HG02763 (cell line): Measurements from ENCODE around the gene TPM1.

Experiments
- ATAC-seq: cut with Tn5 transposase; IDR thresholded peaks from one replicate; pipeline ENCODE4 v1.9.1; 2021; ENCODE audit warnings: mild to moderate bottlenecking, moderate library complexity; ENCODE audit not compliant: unreplicated experiment

TPM1 gene

DNA sequence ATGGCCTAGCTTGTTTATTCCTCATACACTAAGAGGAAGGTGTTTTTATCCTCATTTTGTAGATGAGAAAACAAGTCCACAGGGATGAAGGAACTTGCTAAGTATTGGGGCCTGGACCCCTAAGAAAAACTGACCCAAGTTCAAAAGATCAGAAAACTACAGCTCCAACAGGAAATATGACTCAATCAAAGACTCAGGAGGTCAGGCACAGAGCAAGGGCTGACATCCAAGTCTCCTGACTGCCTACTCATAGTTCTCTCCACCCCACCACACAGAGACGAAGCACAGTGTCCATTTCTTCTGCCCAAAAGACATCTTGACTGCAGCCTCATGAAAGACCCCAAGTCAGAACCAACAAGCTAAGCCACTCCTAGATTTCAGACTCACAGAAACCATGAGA lies 26.9 kb upstream of the TPM1 start:
- no peak for ATAC-seq

DNA sequence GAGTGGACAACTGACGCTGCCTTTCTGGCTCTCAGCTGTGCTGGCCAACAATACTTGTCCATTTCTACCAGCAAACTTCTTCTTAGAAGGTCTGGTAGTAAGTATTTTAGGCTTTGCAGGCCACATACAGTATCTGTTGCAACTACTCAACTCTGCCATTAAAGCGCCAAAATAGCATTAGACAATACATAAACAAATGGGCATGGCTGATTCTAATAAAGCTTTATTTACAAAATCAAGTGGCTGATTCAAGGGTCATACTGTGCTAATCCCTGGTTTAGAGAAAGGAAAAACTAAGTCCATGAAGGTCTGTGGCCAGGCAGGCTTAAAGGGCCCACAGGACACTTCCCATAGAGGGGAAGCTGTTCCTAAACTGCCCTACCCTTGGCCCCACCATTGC lies 26.3 kb upstream of the TPM1 start:
- ATAC-seq = no peak

DNA sequence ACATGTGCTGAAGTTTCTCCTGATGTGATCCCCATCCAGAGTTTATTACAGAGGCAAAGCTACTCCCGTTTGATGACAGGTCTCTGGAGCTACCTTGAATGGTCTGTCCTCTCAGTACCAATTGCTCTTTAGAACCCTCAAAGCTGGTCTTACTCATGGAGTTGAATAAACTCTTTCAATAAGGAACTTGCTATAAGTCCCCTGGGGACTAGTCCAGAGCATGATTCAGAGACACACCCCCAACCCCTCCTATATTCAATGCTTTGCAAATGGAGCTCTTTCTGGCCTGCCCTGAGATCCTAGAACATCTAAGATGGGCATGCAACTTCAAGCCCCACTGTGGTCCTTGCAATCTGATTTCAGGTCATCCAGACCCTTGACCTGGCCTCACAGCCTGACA lies 23.9 kb upstream of the TPM1 start:
- ATAC-seq = no peak

DNA sequence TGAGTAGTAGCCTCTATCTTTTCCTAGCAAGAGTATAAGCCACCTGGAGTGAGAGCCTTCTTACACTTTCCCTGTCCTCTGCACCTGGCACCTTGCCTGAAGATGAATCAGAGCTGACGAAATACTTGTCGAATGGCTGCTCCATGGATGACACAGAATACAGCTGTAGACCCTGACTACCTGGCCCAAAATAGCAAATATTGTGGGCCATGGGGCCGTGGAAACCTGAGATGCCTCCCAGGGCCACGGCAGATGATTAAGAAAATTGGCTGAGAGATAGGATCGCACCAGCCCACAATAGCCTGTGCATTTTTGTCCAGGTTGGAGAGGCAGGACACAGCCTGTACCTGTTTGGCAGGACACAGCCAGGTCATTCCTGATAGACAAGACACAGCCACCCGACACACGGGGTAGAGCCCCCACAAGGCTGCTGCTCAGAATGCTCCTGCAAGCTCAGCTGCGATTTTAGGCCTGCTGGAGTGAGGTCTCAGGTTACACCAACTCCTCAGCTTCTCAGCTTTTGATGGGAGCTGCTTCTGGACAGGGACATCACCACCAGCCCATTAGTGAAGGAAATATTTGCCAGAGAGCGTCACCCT lies 22.9 kb upstream of the TPM1 start:
- no peak for ATAC-seq

DNA sequence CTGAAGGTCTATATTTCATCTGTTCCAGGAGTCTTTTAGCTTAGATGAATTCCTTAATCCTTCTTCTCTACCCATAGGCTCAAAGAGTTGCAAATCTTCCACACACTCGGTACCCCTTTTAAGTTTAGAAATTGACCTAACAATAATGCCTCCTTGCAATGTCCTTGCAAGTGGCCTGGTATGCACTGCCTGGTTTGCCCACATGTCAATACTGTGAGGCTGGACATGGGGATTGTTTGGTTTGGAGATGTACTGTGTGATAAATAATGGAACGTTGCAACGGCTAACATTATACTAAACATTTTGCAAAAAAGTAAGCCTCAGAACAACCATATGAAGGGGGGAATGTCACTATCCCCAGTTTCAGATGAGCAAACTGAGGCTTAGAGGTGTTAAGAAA lies 22.4 kb upstream of the TPM1 start:
- ATAC-seq = no peak

DNA sequence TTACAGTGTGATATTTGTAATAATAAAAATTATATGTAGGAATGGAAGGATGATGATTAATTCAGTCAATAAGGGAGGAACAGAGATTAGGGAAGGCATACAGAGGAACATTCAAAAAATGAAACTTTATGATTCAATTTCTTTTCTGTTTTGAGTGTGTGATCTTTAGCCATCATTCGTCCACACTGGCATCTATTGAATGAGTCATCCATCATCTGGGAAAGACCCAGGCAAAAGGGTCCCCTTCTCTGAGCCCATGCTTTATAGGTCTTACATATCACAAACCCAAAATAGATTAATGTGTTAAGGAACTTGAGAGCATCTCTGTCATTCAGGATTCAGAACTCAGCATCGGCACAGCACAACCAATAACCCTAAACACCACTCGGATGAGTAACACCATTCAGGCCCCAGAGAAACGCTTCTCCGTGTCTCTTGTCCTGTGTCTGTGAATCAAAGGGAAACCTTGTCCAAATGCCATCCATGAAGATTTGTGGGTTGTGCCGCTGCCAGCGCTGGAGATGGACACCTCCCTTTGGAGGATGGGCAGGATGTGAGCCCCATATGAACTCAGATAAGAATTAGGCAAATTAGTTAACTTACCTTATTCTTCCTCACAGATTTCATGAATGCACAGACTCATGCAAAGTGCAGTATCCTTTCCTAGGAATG lies 21.7 kb upstream of the TPM1 start:
- ATAC-seq = no peak

DNA sequence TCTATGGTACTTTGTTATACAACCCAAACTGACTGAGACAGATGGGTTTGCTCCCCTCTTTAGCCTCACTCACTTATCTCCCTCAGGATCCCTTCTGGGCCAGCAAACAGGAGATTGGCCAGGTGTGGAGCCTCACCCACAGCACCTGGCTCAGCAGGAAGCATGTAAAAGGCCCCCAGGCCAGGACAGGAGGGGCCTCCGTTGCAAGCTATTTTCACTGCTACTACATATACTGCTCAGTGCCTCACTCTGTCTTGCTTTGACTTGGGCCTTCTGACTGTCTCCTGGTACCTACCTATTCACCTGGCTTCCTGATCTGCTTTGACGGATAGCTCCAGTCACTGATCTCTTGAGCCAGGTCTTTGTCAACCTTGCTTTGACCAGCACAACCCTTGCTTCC lies 20.4 kb upstream of the TPM1 start:
- no peak for ATAC-seq

DNA sequence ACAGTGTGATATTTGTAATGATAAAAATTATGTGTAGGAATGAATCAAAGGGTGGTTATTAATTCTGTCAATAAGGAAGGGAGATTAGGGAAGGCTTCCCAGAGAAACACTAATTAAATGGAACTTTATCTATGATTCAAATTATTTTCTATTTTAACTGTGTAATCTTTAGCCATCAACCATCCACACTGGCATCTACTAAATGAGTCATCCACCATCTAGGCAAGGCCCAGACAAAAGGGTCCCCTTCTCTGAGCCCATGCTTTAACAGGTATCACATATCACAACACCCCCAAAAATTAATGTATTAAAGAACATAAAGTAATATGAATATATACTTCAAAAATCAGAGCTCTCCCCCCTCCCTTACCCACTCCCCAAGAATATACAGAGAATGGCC lies 19.9 kb upstream of the TPM1 start:
- no peak for ATAC-seq

DNA sequence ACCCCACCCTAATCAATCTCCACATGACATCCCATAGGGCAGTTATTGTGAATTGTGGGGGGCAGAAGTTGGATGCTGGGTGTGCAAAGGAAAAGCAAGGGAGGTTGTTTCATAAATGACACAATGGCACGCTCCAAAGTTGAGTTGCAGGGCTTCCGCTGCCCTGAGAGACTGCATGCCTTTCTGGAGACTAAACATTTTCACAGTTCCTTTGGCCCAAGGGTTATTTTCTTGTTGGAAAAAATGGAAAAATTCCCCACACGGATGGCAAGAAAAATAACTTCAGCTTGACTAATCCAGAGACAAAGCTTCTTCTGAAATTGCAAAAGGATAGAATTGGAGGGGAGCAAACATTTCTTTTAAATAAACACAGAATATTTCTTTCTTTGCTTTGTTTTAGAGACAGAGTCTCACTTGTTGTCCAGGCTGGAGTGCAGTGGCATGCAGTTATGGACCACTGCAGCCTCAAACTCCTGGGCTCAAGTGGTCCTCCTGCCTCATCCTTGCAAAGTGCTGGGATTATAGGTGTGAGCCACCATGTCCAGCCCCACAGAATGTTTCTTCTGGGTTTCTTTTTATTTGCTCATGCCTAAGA lies 19.1 kb upstream of the TPM1 start:
- ATAC-seq = no peak

- no peak for ATAC-seq
Observed at GRCh38 chr15:63025460-63025859, 17.1 kb upstream of the TPM1 start.

GRCh38 chr15:63027646-63028045 lies 14.9 kb upstream of the TPM1 start:
- ATAC-seq = no peak

DNA sequence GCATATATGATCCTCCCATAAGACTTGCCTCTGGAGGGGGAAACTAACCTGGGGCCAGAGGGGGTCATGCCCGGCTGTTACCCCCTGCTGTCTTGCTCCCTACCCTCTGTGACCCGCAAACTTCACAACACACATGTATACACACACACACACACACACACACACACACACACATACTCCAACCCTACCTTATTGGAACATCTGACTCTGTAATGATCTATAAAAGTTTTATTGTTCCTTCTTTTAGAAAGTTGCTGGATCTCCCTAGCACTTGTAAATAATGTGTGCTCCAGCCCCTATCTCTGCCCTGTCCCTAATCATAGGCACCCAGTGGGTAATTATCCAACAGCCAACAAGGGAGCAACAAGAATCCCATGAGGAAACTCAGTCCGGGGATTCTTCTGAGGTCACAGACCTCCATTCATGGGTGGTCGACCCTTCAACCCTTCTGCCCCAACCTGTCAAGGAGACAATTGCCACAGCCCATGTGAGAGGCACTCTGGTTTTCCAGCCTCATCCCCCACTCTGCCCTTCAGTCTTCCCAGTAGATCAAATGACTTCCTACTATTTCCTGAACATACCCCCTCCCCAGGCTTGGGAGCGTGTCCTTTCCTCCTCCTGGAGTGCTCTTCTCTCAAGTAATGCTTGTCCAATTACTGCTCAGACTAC lies 14.0 kb upstream of the TPM1 start:
- no peak for ATAC-seq

DNA sequence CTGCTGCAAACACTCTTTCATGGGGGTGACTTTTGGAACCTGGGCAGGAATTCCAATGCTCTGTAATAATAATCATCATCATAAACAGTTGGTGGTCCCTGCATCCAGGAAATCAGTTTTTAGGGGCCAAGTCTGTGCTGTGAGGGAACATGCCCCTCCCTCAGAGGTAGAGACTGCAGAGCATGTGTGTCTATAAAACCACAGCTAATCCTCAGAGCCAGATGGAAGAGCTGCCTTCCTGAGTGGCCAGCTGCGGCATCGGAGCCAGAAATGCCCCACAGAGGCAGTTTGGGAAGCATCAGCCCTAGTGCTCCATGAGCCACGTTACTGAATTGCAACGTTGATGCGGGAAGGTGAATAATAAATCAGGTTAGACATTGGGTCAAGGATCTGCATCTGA lies 12.9 kb upstream of the TPM1 start:
- no peak for ATAC-seq

DNA sequence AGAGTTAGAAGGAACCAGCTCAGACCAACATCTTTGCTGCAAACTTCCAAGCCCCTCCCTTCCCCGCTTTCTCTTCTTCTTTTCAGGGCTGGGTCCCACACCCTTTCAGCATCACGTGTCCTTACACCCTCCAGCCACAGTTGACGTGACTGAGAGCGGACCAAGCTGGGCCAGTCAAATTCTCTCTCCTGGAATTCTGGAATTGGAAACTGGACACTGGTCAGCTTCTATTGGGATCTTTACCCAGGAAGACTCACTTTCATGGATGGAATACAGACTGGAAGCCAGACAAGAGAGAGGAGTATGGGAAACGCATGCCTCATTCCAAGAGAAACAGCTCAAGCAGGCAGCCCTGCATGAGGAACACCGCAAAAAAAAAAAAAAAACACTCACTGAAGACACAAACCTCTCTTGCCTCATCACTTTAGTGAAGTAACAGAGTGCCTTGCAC lies 12.4 kb upstream of the TPM1 start:
- ATAC-seq = no peak

DNA sequence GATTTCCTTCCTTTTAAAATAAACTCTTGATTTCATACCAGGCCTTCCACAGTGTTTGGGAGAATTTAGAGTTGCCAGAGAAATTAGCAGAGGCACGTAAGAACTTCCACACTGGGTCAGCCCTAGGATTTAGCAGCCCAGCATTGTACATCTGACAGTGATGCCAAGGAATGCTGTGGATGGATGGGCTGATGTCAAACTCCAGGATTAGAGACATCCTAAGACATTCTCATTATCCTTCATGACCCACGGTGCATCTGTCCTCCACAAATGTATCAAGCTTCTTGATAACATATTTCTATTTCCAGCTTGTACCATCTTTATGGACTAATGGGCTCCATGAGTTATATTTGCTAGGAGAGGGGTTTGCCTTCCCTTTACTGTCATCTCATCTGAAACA lies 8.0 kb upstream of the TPM1 start:
- no peak for ATAC-seq

DNA sequence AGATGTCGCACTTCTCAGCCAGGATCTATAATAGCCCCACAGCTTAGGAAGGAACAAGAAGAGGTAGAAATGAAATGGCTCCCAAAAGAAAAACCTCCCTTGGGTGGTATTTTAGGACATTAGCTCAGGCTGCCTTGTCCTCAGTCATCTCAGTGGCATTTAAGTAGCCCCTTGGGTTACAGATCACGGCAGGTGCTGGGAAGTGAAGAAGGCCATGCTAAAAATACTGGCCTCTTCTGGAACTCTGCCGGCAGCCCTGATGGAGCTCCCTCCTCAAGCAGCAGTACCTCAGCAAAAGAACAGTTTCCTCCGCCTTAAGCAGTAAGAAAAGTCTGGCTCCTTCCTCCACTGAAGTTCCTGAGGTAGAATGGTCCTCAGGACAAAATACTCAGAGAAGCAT lies 7.3 kb upstream of the TPM1 start:
- ATAC-seq = no peak

DNA sequence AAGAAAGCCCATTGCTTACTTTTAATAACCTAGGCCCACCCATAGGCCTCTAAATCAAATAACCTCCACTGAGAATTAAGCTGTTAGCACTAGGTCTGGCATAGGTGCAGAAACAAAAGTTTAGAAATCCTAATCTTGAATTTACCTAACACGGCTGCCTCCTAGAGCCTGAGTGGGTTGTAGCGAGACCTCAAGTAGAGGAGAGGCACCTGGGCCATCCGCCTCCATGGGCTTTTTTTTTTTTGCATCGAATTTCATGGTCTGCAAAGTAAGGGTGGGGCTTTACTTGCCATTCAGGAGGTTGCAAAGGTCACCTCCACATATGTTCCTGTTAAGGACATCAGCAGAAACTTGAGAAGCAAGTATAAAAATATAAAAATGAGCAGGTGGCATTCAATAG lies 6.6 kb upstream of the TPM1 start:
- no peak for ATAC-seq

- no peak for ATAC-seq
Observed at GRCh38 chr15:63037976-63038720, 4.4 kb upstream of the TPM1 start.

DNA sequence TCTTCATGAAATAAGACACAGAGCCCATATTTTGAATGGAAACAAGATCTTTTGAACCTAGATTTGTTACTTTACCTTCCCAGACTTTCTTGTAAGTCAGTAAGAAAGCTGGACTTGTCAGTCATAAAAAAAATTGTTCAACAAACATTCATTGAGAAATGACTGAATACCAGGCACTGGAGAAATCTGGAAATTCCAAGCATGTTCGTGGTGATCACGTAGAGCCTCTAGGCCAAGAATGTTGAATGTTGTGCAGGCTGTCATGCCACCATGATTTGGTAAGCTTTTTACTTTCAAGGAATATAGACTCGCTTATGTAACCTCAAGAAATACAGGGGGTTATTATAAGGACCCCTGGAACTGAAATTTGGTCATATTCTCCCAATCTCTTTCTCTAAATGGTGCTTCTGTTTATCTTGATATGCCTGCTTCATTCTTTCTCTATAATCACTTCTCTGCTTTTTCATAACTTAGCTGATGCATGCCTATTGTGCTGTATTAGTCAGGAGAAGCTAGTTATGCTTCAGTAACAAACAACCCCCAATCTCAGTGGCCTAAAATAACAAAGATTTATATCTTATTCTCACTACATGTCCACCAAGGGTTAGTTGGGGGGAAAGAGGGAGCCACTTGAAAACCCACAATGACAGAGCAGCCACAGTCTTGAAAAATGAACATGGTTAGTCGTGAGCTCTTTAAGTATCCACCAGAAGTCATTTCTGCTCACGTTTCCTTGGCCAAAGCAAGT lies 3.4 kb upstream of the TPM1 start:
- ATAC-seq = no peak

- no peak for ATAC-seq
Observed at GRCh38 chr15:63039811-63040210, 2.7 kb upstream of the TPM1 start.

- ATAC-seq = no peak
Observed at GRCh38 chr15:63040509-63040908, 2.0 kb upstream of the TPM1 start.
